ENCODE data around the gene KCNG3. TPM values are rescaled to one million over a fixed set of nuclear protein-coding genes. Genes with fewer than 3 reads are reported as not detected.

KCNG3 gene
- total RNA-seq = under 1 TPM in 3 of 4 donors, not detected in 1; 0.26 to 0.41 (median 0.40) TPM

GRCh38 chr2:42493468-42494354, at the start of gene KCNG3:
Gene KCNG3 (minus strand): TSS chr2:42493982. CDS start chr2:42493501, 481 bp downstream.
- Histone ChIP-seq H3K27me3 (peaks cover 0 to 11% of the 10 kb centered on the region in 2 donors), H3K4me1 (peaks cover 0 to 5% of the 10 kb centered on the region in 2 donors), H3K36me3 (no peaks in the 10 kb centered on the region), H3K9me3 (no peaks in the 10 kb centered on the region), H3K27ac (peak within 1 kb of the TSS; percentile 68 to 71), H3K4me3 (peak within 1 kb of the TSS; percentile 24 to 55)
- peak; percentile 52 to 63 for DNase-seq
- TF ChIP-seq POLR2A (IDR thresholded peaks at IDR 0.05) = peak in 1 of 2 donors; percentile 62
- TF ChIP-seq, protein P1, sequence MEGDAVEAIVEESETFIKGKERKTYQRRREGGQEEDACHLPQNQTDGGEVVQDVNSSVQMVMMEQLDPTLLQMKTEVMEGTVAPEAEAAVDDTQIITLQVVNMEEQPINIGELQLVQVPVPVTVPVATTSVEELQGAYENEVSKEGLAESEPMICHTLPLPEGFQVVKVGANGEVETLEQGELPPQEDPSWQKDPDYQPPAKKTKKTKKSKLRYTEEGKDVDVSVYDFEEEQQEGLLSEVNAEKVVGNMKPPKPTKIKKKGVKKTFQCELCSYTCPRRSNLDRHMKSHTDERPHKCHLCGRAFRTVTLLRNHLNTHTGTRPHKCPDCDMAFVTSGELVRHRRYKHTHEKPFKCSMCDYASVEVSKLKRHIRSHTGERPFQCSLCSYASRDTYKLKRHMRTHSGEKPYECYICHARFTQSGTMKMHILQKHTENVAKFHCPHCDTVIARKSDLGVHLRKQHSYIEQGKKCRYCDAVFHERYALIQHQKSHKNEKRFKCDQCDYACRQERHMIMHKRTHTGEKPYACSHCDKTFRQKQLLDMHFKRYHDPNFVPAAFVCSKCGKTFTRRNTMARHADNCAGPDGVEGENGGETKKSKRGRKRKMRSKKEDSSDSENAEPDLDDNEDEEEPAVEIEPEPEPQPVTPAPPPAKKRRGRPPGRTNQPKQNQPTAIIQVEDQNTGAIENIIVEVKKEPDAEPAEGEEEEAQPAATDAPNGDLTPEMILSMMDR (IDR thresholded peaks at IDR 0.05) = no peak
- intact Hi-C loops (cut with DNase I; ENCODE audit: low total_unique reads) = no loop called here

DNA sequence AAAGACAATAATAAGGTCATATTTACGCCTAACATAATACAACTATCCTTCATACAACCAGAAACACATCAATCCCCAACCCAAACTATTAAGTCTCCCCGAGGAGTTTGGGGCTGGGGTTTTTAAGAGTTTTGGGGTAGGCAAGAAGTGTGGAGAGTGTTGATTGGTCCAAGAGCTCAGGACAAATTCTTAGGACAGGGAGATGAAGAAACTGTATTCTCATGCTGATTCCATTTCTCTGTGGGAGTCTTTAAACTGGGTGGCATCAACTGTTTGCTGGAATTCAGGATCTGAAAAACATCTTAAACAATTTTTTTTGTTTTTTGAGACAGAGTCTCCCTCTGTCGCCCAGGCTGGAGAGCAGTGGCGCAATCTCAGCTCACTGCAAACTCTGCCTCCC, 49.1 kb upstream of the KCNG3 start:
- Histone ChIP-seq H3K36me3 (no peaks in the 10 kb centered on the region), H3K27me3 (no peaks in the 10 kb centered on the region)
- intact Hi-C loops (cut with DNase I; ENCODE audit: low total_unique reads) = no loop called here

GRCh38 chr2:42537493-42537892, 43.7 kb upstream of the KCNG3 start:
- H3K27me3 ChIP-seq = no peaks in the 10 kb centered on the region
- H3K36me3 ChIP-seq = no peaks in the 10 kb centered on the region
- no peak overlapping the region for H3K4me3 ChIP-seq
- no peak overlapping the region for H3K27ac ChIP-seq
- TF ChIP-seq, protein P1 (IDR thresholded peaks at IDR 0.05) = no peak
- no peak for TF ChIP-seq POLR2A (IDR thresholded peaks at IDR 0.05)
- no peak for DNase-seq
- no peaks in the 10 kb centered on the region for H3K4me1 ChIP-seq
- intact Hi-C loops (cut with DNase I; ENCODE audit: low total_unique reads) = no loop called here
- no peaks in the 10 kb centered on the region for H3K9me3 ChIP-seq

More for the DNA sequence above, 49.1 kb upstream of the KCNG3 start:
- TF ChIP-seq, protein P1 (IDR thresholded peaks at IDR 0.05) = no peak
- TF ChIP-seq POLR2A (IDR thresholded peaks at IDR 0.05) = no peak
- no peak overlapping the region for H3K27ac ChIP-seq
- H3K9me3 ChIP-seq = no peaks in the 10 kb centered on the region
- H3K4me3 ChIP-seq = no peak overlapping the region
- H3K4me1 ChIP-seq = no peaks in the 10 kb centered on the region
- no peak for DNase-seq

DNA sequence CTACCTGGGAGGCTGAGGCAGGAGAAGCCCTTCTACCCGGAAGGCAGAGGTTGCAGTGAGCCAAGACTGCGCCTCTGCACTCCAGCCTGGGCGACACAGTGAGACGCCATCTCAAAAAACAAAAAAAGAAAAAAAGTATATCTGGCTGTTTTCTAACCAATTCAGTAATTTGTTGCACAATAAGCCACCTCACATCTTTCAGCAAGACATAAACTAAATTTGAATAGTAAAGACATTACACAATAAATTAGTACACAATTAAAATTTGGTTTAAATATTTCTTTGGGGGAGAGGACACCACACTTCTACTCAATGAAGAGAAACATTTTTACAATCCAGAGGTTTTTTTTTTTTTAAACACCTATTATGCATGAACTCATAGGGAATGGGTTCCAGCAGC, 38.6 kb upstream of the KCNG3 start:
- intact Hi-C loops (cut with DNase I; ENCODE audit: low total_unique reads) = no loop called here
- Histone ChIP-seq H3K36me3 (no peaks in the 10 kb centered on the region), H3K9me3 (no peaks in the 10 kb centered on the region), H3K4me1 (no peaks in the 10 kb centered on the region), H3K4me3 (no peak overlapping the region), H3K27ac (no peak overlapping the region), H3K27me3 (no peaks in the 10 kb centered on the region)
- no peak for TF ChIP-seq POLR2A (IDR thresholded peaks at IDR 0.05)
- TF ChIP-seq, protein P1 (IDR thresholded peaks at IDR 0.05) = no peak
- DNase-seq = no peak

DNA sequence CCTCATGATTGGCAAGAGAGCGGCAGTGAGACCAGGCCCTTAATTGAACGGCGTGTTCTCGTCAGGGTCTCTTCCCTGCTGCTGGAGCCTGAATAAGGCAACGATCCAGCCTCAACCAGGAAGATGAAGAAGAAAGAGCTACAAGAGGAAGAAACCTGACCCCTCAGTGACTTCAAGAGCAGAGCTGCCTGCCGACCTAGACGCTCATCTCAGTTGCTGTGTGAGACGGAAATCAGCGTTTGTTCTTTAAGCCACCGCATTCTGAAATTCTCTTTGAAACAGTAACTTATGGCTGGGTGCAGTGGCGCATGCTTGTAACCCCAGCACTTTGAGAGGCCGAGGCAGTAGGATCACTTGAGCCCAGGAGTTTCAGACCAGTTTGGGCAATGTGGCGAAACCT, 29.6 kb upstream of the KCNG3 start:
- no peak overlapping the region for H3K4me3 ChIP-seq
- H3K36me3 ChIP-seq = no peaks in the 10 kb centered on the region

More for the DNA sequence above, 29.6 kb upstream of the KCNG3 start:
- DNase-seq = no peak
- Histone ChIP-seq H3K9me3 (no peaks in the 10 kb centered on the region), H3K27me3 (no peaks in the 10 kb centered on the region), H3K27ac (no peak overlapping the region), H3K4me1 (no peaks in the 10 kb centered on the region)
- no peak for TF ChIP-seq POLR2A (IDR thresholded peaks at IDR 0.05)
- TF ChIP-seq, protein P1 (IDR thresholded peaks at IDR 0.05) = no peak
- intact Hi-C loops (cut with DNase I; ENCODE audit: low total_unique reads) = no loop called here
